HepG2 (cell line): ENCODE measurements around the gene SPECC1L.

ENCODE experiments used
- DNMT1 ChIP-seq: sonication (generic); formaldehyde crosslinking; IDR thresholded peaks from 2 replicates; pipeline ENCODE4 v1.5.1; 2020; ENCODE audit warnings: mild to moderate bottlenecking, missing genetic modification reagents
- SOX6 ChIP-seq, 2 experiments: fragments of 450-650 bp in 1 of 2; sonication (generic) in 1 of 2; formaldehyde crosslinking in 1 of 2; IDR thresholded peaks; 2 replicates each; pipeline versions ENCODE4 v1.4.0 to v1.6.1; 2017 to 2020; ENCODE audit warnings: antibody characterized with exemption in 1 of 2, mild to moderate bottlenecking in 1 of 2, missing genetic modification reagents in 1 of 2
- SP1 ChIP-seq, 2 experiments: fragments of 450-650 bp in 1 of 2; sonication (generic) in 1 of 2; formaldehyde crosslinking in 1 of 2; IDR thresholded peaks; 2 replicates each; pipeline versions ENCODE4 v1.4.0 to v1.6.1; 2016 to 2020; ENCODE audit warnings: missing genetic modification reagents in 1 of 2
- TCF7L2 ChIP-seq: IDR thresholded peaks from 2 replicates; pipeline ENCODE4 v1.6.1; 2011; ENCODE audit warnings: mild to moderate bottlenecking, low read depth, low read length, moderate library complexity
- ZNF660 ChIP-seq: sonication (generic); formaldehyde crosslinking; IDR thresholded peaks from 2 replicates; pipeline ENCODE4 v1.5.1; 2020; ENCODE audit warnings: mild to moderate bottlenecking, low read depth, missing genetic modification reagents, borderline replicate concordance
- ZNF776 ChIP-seq: sonication (generic); formaldehyde crosslinking; IDR thresholded peaks from 2 replicates; pipeline ENCODE4 v1.4.0; 2020; ENCODE audit warnings: mild to moderate bottlenecking, missing genetic modification reagents
- TF ChIP-seq, protein P1 (sequence below): sonication (generic); formaldehyde crosslinking; IDR thresholded peaks from 2 replicates; pipeline ENCODE4 v1.8.0; 2022; ENCODE audit warnings: mild to moderate bottlenecking, missing genetic modification reagents, borderline replicate concordance
- TF ChIP-seq, protein P2 (sequence below): sonication (generic); formaldehyde crosslinking; IDR thresholded peaks from 2 replicates; pipeline ENCODE4 v1.4.0; 2020; ENCODE audit warnings: low read depth, mild to moderate bottlenecking, missing genetic modification reagents

DNA sequence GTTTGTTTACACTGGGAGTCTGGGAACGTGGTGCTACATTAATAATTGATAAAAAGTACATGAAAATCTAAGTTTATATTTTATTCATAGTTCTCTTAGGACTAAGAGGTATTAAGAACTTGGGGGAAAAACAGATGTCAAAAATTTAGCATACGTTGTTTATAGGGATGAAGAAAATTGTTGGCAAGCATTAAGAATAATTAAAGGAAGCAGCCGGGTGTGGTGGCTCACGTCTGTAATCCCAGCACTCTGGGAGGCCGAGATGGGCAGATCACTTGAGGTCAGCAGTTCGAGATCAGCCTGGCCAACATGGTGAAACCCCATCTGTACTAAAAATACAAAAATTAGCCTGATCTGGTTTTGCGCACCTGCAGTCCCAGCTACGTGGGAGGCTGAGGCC is 96.1 kb downstream of the SPECC1L start:
- TF ChIP-seq, protein P1, sequence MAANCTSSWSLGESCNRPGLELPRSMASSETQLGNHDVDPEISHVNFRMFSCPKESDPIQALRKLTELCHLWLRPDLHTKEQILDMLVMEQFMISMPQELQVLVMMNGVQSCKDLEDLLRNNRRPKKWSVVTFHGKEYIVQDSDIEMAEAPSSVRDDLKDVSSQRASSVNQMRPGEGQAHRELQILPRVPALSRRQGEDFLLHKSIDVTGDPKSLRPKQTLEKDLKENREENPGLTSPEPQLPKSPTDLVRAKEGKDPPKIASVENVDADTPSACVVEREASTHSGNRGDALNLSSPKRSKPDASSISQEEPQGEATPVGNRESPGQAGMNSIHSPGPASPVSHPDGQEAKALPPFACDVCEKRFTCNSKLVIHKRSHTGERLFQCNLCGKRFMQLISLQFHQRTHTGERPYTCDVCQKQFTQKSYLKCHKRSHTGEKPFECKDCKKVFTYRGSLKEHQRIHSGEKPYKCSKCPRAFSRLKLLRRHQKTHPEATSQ: no peak
- no peak for TF ChIP-seq ZNF660 (CRISPR knock-in tag)
- TF ChIP-seq, protein P2, sequence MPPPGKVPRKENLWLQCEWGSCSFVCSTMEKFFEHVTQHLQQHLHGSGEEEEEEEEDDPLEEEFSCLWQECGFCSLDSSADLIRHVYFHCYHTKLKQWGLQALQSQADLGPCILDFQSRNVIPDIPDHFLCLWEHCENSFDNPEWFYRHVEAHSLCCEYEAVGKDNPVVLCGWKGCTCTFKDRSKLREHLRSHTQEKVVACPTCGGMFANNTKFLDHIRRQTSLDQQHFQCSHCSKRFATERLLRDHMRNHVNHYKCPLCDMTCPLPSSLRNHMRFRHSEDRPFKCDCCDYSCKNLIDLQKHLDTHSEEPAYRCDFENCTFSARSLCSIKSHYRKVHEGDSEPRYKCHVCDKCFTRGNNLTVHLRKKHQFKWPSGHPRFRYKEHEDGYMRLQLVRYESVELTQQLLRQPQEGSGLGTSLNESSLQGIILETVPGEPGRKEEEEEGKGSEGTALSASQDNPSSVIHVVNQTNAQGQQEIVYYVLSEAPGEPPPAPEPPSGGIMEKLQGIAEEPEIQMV: no peak
- no peak for TF ChIP-seq SP1 (IDR thresholded peaks at IDR 0.05)
- TF ChIP-seq SP1 (CRISPR knock-in tag; IDR thresholded peaks at IDR 0.05): no peak
- TF ChIP-seq ZNF776 (CRISPR knock-in tag): no peak
- TF ChIP-seq DNMT1 (CRISPR knock-in tag): no peak
- TF ChIP-seq TCF7L2: no peak
- TF ChIP-seq SOX6 (IDR thresholded peaks at IDR 0.05): no peak
- no peak for TF ChIP-seq SOX6 (CRISPR knock-in tag; IDR thresholded peaks at IDR 0.05)
